CD14-positive monocyte (primary cell): ENCODE measurements around the gene IKZF4. TPM values are rescaled to one million over a fixed set of nuclear protein-coding genes. Genes with fewer than 3 reads are reported as not detected.
"Not testable (repeated sequence)": the region's sequence is repeated elsewhere in the genome, so short reads cannot be mapped to it uniquely, and the experiment has no call there.

Experiments
- DNase-seq, 3 donors: peaks; one replicate each; pipeline ENCODE4 v3.0.0-alpha.2; 2011 to 2022
- H2AFZ ChIP-seq: 2 replicates; pipeline ENCODE4 v1.6.0; 2012; ENCODE audit warnings: mild to moderate bottlenecking, low read depth, low read length, inconsistent platforms; ENCODE audit not compliant: insufficient read depth, poor library complexity, severe bottlenecking
- H3K27ac ChIP-seq, 2 donors: 1 replicate in 1 of 2; 2 replicates in 1 of 2; pipeline ENCODE4 v1.5.1; 2012 to 2013; ENCODE audit warnings: low read length in 2 of 2, control low read depth in 1 of 2, inconsistent platforms in 1 of 2, low read depth in 1 of 2, mild to moderate bottlenecking in 1 of 2
- H3K27me3 ChIP-seq, 2 donors: one replicate each; pipeline versions ENCODE4 v1.6.0 to v1.6.1; 2011 to 2013; ENCODE audit warnings: low read length in 2 of 2; ENCODE audit not compliant: control insufficient read depth in 2 of 2, insufficient read depth in 2 of 2
- H3K36me3 ChIP-seq, 2 donors: replicated peaks in 1 of 2; 1 replicate in 1 of 2; 2 replicates in 1 of 2; pipeline versions ENCODE4 v1.5.1 to v1.6.1; 2012 to 2013; ENCODE audit warnings: low read length in 2 of 2, control low read depth in 1 of 2, inconsistent platforms in 1 of 2, mild to moderate bottlenecking in 1 of 2; ENCODE audit not compliant: insufficient read depth in 2 of 2, control insufficient read depth in 1 of 2
- H3K4me1 ChIP-seq, 2 donors: 1 replicate in 1 of 2; 2 replicates in 1 of 2; pipeline versions ENCODE4 v1.5.1 to v1.6.1; 2012 to 2013; ENCODE audit warnings: low read length in 2 of 2, control low read depth in 1 of 2, inconsistent platforms in 1 of 2, mild to moderate bottlenecking in 1 of 2, moderate library complexity in 1 of 2; ENCODE audit not compliant: insufficient read depth in 2 of 2, control insufficient read depth in 1 of 2
- H3K4me2 ChIP-seq: replicated peaks from 2 replicates; pipeline ENCODE3; 2012; ENCODE audit warnings: low read length, moderate library complexity, mild to moderate bottlenecking; ENCODE audit not compliant: poor library complexity, severe bottlenecking; ENCODE audit errors: extremely low read depth
- H3K4me3 ChIP-seq, 3 experiments: fragments of 200-600 bp in 1 of 3; sonication (generic) in 1 of 3; replicated peaks in 1 of 3; 1 replicate in 2 of 3; 2 replicates in 1 of 3; pipeline ENCODE4 v1.5.1; 2011 to 2013; ENCODE audit warnings: low read length in 3 of 3, mild to moderate bottlenecking in 3 of 3, control low read depth in 2 of 3, low read depth in 2 of 3, inconsistent platforms in 1 of 3, moderate library complexity in 1 of 3
- H3K79me2 ChIP-seq: 2 replicates; pipeline ENCODE4 v1.6.0; 2012; ENCODE audit warnings: mild to moderate bottlenecking, control low read depth, inconsistent platforms, low read length, moderate library complexity; ENCODE audit not compliant: insufficient read depth
- H3K9ac ChIP-seq: 2 replicates; pipeline ENCODE4 v1.6.0; 2017; ENCODE audit warnings: low read length, mild to moderate bottlenecking; ENCODE audit not compliant: insufficient read depth, poor library complexity, severe bottlenecking
- H3K9me3 ChIP-seq, 2 donors: replicated peaks in 1 of 2; 1 replicate in 1 of 2; 2 replicates in 1 of 2; pipeline versions ENCODE4 v1.5.1 to v1.6.1; 2012 to 2013; ENCODE audit warnings: low read length in 2 of 2, control low read depth in 1 of 2; ENCODE audit not compliant: control insufficient read depth in 1 of 2, insufficient read depth in 1 of 2
- H4K20me1 ChIP-seq: 2 replicates; pipeline ENCODE4 v1.6.0; 2012; ENCODE audit warnings: mild to moderate bottlenecking, low read length, control low read depth, moderate library complexity; ENCODE audit not compliant: insufficient read depth
- H3K27ac Mint-ChIP-seq, 7 donors: one replicate each; pipeline ENCODE4 v1.8.0; 2020; ENCODE audit warnings: mild to moderate bottlenecking in 7 of 7, mixed read lengths in 7 of 7, moderate library complexity in 6 of 7, inconsistent platforms in 2 of 7
- H3K27me3 Mint-ChIP-seq, 3 donors: one replicate each; pipeline ENCODE4 v1.8.0; 2021 to 2022; ENCODE audit warnings: low read depth in 3 of 3, mild to moderate bottlenecking in 3 of 3, mixed read lengths in 3 of 3, moderate library complexity in 3 of 3, inconsistent platforms in 1 of 3
- H3K36me3 Mint-ChIP-seq, 2 donors: one replicate each; pipeline ENCODE4 v1.8.0; 2020; ENCODE audit warnings: mixed read lengths in 2 of 2, inconsistent platforms in 1 of 2, mild to moderate bottlenecking in 1 of 2
- H3K4me1 Mint-ChIP-seq: one replicate; pipeline ENCODE4 v1.8.0; 2020; ENCODE audit warnings: mild to moderate bottlenecking, mixed read lengths
- H3K4me3 Mint-ChIP-seq, 2 donors: one replicate each; pipeline ENCODE4 v1.8.0; 2020; ENCODE audit warnings: mild to moderate bottlenecking in 2 of 2, mixed read lengths in 2 of 2, moderate library complexity in 1 of 2
- H3K9me3 Mint-ChIP-seq, 7 donors: one replicate each; pipeline ENCODE4 v1.8.0; 2020 to 2022; ENCODE audit warnings: mixed read lengths in 7 of 7, mild to moderate bottlenecking in 6 of 7, moderate library complexity in 6 of 7, inconsistent platforms in 2 of 7
- CTCF ChIP-seq: fragments of 200-600 bp; IDR thresholded peaks from one replicate; pipeline ENCODE4 v1.8.0; 2022; ENCODE audit warnings: antibody characterized with exemption, mild to moderate bottlenecking
- WGBS: methylation state at CpG from one replicate; pipeline ENCODE4 v1.1.5; 2013; ENCODE audit warnings: missing lambda C conversion rate; ENCODE audit not compliant: insufficient coverage; 5-methylcytosine and 5-hydroxymethylcytosine counted together
- intact Hi-C, 2 donors: fragments of 100-400 bp; cut with micrococcal nuclease; formaldehyde crosslinking; loops; one replicate each; pipeline versions ENCODE4 v1.15.0 to v1.15.1; 2023
- polyA plus RNA-seq, 3 donors: library from polyadenylated mRNA; depleted of rRNA in 1 of 3; unstranded in 2 of 3; stranded (reverse) in 1 of 3; fragments of 300-500 nt in 2 of 3; fragments of >200 nt in 1 of 3; fragmentation: Illumina TruSeq in 2 of 3; gene quantifications; 1 replicate in 2 of 3; 2 replicates in 1 of 3; pipeline ENCODE4 v1.2.3, GENCODE V29; 2012 to 2021

IKZF4 gene
- polyA plus RNA-seq, 3 donors: 0.09 to 4.9 (median 1.3) TPM

GRCh38 chr12:56041552-56042429, 20.9 kb downstream of the IKZF4 start, which contains the start of gene RPS26:
Gene RPS26 (plus strand): TSS chr12:56041918. CDS start chr12:56042167, 249 bp downstream.
- Histone ChIP-seq H3K79me2 (peaks cover 19% of the 10 kb centered on the region), H3K4me3 (peak within 1 kb of the TSS; percentile 78 to 95 (median 92)), H3K9ac (peak within 1 kb of the TSS; percentile 83), H3K27ac (peak within 1 kb of the TSS; percentile 79 to 97), H3K4me2 (peak within 1 kb of the TSS; percentile 75), H3K9me3 (no peaks in the 10 kb centered on the region), H2AFZ (peak within 1 kb of the TSS; percentile 88), H3K27me3 (no peaks in the 10 kb centered on the region), H3K36me3 (peaks cover 18 to 31% of the 10 kb centered on the region in 2 donors), H4K20me1 (peaks cover 17% of the 10 kb centered on the region), H3K4me1 (peaks cover 14 to 18% of the 10 kb centered on the region in 2 donors)
- TF ChIP-seq CTCF: peak; percentile 51
- intact Hi-C loops: loop anchor here (2.0 to 5.0 kb wide), 8 partner anchors 44 to 314 kb away; partner anchors contain the start of genes RPL41 (in 2 of the 2), SUOX (in 2 of the 2), ZC3H10 (in 2 of the 2) and CD63 (in 1 of the 2)
- H3K4me3 Mint-ChIP-seq: peak within 1 kb of the TSS; percentile 95 to 98
- H3K27ac Mint-ChIP-seq: peak within 1 kb of the TSS; percentile 93 to 99 (median 96)
- no peaks in the 10 kb centered on the region for H3K27me3 Mint-ChIP-seq
- peaks cover 0 to 2% (median 0%) of the 10 kb centered on the region in 7 donors for H3K9me3 Mint-ChIP-seq
- H3K4me1 Mint-ChIP-seq: peaks cover 14% of the 10 kb centered on the region
- peaks cover 27 to 41% of the 10 kb centered on the region in 2 donors for H3K36me3 Mint-ChIP-seq
- under 1% methylated on average over 40 of the region's 50 CpGs for WGBS
- DNase-seq: peak; percentile 93 to 98 (median 98)

GRCh38 chr12:56042430-56042813, 21.6 kb downstream of the IKZF4 start:
- peak overlapping the region; percentile 93 to 99 (median 96) for H3K27ac Mint-ChIP-seq
- H3K9me3 Mint-ChIP-seq, H3K27me3 ChIP-seq, DNase-seq, H3K9me3 ChIP-seq, H3K27me3 Mint-ChIP-seq: not testable (repeated sequence)
- WGBS: 2% methylated on average over 12 of the region's 20 CpGs
- peak overlapping the region; percentile 88 for H2AFZ ChIP-seq
- H3K4me3 Mint-ChIP-seq: peak overlapping the region; percentile 95 to 98
- peak overlapping the region; percentile 75 for H3K4me2 ChIP-seq
- H3K27ac ChIP-seq: peak overlapping the region; percentile 79 to 97
- H3K9ac ChIP-seq: peak overlapping the region; percentile 83
- H3K4me3 ChIP-seq: peak overlapping the region; percentile 78 to 95 (median 92)
- H4K20me1 ChIP-seq: peaks cover 17% of the 10 kb centered on the region
- H3K4me1 ChIP-seq: peaks cover 14 to 18% of the 10 kb centered on the region in 2 donors
- H3K36me3 ChIP-seq: peaks cover 18 to 31% of the 10 kb centered on the region in 2 donors
- peaks cover 19% of the 10 kb centered on the region for H3K79me2 ChIP-seq
- peaks cover 25 to 41% of the 10 kb centered on the region in 2 donors for H3K36me3 Mint-ChIP-seq
- intact Hi-C loops: loop anchor here (2.0 to 5.0 kb wide), 7 partner anchors 45 to 315 kb away; partner anchors contain the start of genes RPL41 (in 2 of the 2), ZC3H10 (in 2 of the 2), CD63 (in 1 of the 2) and ORMDL2 (in 1 of the 2)
- peaks cover 14% of the 10 kb centered on the region for H3K4me1 Mint-ChIP-seq
